D341Med (cell line): ENCODE data around the gene FRMPD4.
A peak's percentile ranks its signal among the peaks of the same experiment; 100 is the strongest.

Experiments
- DNase-seq: peaks from one replicate; pipeline ENCODE4 v3.0.0; 2012; ENCODE audit warnings: low spot score

FRMPD4 gene

DNA sequence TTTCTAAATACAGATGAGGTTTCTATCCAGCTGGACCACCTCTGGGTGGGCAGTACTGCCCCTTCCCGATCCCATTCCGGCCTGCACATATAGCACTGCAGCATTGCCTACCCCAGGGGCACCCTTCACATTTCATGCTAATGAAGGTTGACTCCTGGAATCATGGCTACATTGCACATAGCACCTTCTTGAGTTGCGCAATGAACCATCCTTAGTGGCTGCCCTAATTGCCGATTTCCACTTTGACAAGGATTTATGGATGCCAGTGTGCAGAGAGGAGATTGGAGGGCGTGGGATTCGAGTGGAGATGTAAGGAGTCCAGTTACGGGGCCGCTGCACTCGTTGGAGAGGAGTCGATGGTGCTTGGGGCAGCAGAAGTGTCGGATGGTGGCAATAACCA lies 229.0 kb downstream of the FRMPD4 start:
- DNase-seq: no peak

GRCh38 chrX:12370497-12370986 lies 232.3 kb downstream of the FRMPD4 start:
- DNase-seq: no peak

DNA sequence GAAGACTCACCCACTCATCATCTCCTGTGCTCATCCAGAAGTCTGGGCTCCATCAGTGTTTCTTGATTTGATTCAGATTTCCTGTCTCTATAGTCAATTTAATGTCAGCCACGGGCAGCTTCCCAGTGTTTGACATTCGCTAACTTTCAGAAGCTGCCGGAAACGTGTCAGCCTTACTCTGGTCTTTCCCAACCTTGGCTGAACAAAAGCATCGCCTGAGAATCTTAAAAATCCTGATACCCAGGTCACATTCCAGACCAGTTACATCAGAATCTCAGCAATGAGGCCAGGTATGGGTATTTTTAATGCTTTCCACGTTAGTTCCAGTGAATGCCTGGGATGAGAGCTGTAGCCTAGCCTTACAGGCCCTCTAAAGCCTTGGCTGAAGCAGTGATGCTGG lies 233.8 kb downstream of the FRMPD4 start:
- DNase-seq: no peak

DNA sequence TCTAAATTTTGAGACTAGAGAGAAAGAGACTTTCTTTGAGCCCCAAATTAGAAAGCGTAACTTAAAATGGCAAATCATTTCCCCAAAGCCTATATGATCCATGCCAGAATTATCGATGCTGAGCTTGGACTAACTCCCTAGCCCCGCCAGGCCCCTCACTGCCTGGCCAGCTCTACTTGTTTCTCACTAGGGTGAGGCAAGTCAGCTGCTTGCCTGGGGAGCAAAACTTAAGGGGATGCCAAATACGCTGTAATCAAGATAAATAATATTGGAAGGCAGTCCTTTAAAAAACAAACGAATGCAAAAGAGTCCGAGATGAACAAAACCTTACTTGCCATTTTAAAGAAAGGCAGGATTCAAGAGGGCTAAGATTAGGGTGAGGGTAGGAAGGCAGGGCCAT lies 236.0 kb downstream of the FRMPD4 start:
- no peak for DNase-seq

DNA sequence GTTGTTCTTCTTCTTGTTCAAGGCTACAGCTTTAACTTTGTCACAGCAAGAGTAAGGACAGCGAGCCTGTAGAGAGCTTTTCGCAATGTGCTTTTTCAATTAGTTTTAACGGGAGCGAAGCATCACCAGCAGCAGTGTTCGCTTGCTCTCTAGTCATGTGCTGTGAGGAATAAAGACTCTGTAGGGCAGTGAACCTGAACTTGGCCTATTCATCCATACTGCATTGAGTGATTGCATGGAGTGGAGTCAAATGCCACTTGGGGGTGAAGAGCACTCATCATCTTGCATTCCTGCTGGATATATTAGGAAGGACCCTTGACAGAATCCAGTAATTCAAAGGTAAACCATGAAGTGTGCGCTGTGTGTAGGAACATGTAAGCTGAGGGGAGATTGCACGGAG lies 240.0 kb downstream of the FRMPD4 start:
- no peak for DNase-seq

DNA sequence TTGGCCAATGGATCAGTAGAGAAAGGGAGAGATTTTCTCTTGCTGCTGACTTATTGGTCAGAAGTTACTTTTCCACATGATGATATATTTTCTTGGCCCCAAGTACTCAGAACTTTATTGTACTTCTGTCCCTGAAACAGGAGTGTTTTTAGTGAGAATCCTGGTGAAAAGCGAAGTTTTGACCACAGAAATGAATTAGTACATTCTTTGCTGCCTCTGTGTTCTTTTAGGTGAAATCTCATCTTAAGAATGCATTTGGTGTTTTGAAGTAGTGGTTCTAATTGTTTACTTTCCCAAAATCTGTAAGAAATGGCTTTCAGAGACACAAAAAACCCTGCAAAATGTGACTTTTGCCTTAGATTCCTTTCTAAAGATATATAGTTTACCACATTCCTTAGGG lies 240.4 kb downstream of the FRMPD4 start:
- DNase-seq: no peak

DNA sequence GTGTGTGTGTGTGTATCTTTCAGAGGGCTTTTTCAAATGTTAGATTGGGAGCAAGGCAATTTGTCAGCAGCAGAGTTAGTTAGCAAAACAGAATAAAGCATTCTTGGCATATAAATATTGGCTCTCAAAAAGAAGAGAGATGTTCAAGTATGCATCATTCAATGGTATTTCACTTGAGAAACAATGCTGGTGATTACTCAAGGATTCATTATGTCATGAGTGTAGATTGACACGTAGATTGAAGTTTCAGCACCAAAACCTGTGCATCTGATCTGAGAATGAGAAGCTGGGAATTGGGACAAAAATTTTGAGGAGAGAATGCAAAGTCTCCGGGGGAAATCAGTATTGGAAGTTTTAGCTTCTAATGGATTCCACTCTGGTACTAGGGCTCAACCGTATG lies 241.4 kb downstream of the FRMPD4 start:
- no peak for DNase-seq

- peak; percentile 17 for DNase-seq
Measured at GRCh38 chrX:12383196-12383595, 244.9 kb downstream of the FRMPD4 start.

DNA sequence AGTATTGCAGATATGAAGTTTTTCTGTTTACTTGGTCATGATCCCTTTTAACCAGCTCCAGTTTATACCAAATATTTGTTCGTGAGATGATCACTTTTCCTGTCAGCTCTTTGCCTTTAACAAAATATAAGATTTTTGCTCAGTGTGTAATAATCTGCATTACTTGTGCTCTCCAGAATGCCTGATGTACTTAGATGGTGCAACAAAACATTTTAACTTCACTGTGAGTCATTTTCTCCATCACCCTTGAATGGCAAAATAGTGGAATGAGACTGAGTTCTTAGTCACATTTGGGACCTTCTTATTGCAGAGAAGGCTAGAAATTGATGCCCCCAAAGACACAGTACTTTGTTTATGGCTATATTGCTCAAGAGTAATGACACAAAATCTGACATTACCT lies 252.0 kb downstream of the FRMPD4 start:
- no peak for DNase-seq

DNA sequence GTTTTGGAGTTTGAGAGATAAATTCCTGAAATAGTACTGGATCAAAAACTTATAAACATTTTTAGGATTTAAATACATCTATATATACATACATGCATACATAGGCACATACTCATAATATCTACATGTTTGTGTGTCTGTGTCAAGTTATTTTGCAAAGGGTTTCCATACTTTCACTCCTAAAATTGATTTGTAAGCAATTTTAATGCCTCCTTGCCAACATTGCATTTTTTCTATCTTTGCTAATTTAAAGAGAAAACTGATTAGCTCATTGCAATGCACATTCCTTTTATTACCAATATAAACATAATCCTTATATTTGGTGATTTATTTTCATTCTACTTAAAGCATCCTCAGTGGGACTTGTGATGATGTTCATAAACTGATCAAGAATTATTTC lies 258.3 kb downstream of the FRMPD4 start:
- DNase-seq: no peak

- DNase-seq: peak; percentile 32
Measured at GRCh38 chrX:12400218-12400617, 261.9 kb downstream of the FRMPD4 start.

- DNase-seq: no peak
Measured at GRCh38 chrX:12401252-12401651, 263.0 kb downstream of the FRMPD4 start.

- DNase-seq: no peak
Measured at GRCh38 chrX:12403474-12404082, 265.3 kb downstream of the FRMPD4 start.

DNA sequence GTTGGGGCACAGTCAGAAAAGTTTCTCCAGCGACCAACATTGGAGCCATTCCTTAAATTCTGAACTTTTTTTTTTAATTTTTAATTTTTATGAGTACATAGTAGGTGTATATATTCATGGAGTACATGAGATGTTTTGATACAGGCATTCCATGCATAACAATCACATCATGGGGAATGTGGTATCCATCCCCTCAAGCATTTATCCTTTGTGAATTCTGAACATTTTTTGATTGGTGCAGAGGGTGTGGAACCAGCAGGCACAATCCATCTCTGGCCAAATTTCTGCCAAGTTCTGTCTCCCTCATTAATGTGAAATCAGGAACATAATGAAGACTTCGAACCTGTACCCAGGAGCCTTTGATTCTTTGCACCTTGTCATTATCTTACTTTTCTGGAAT lies 267.0 kb downstream of the FRMPD4 start:
- no peak for DNase-seq

DNA sequence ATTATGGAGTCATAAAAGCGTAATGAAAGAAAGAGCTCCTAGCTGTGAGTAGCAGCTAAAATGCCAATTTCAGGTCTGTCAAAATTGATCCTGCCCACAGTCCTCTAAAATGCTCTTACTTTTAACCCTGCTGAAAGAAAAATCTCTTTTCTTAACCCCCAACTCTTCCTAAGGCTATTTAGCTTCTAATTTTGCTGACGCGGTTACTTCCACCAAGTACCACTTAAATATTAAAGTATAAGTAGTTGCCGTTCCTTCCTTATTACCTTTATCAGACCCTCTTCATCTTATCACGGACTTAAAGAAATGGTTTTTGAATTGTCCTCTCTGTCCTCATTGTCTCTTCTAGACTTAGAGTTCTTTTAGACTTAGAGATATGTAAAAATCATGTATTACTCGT lies 272.2 kb downstream of the FRMPD4 start:
- no peak for DNase-seq

- no peak for DNase-seq
Measured at GRCh38 chrX:12411831-12412230, 273.6 kb downstream of the FRMPD4 start.

GRCh38 chrX:12412561-12412960 lies 274.3 kb downstream of the FRMPD4 start:
- no peak for DNase-seq

DNA sequence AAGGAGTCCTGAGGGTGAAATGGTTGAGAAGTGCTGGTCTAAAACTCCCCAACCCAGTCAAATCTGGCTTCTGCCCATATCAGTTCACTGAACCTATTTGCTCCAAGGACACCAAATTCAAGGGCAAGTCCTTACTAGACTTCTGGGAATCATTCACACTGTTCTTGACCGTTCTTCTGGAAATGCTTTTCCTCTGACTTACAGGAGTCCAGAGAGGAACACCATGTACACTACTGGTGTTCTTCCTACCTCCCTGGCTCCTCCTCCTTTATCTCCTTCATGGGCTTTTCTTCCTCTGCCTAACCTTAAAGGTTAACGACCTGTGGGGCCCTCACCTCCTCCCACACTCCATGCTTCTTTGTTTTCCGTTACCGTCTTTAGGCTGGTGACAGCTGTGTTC lies 281.3 kb downstream of the FRMPD4 start:
- no peak for DNase-seq

DNA sequence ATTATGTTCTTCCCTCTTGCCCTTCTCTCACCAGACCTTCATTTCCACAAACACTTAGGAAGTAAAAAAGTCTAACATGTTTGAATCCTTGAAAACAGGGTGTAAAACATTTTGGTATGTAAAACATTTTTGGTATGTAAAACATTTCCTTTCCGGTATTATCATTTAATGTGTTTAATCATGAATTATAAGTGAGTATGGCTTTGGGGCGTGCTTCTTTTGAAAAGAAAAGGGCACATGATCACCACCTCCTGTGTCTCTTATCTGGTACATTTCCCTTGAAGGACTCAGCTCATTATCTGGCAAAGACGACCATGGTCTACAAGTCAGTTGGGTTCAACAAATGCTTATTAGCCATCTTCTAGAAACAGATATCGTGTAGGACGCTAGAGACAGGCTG lies 283.6 kb downstream of the FRMPD4 start:
- DNase-seq: no peak

GRCh38 chrX:12423346-12423745 lies 285.1 kb downstream of the FRMPD4 start:
- DNase-seq: peak; percentile 25

DNA sequence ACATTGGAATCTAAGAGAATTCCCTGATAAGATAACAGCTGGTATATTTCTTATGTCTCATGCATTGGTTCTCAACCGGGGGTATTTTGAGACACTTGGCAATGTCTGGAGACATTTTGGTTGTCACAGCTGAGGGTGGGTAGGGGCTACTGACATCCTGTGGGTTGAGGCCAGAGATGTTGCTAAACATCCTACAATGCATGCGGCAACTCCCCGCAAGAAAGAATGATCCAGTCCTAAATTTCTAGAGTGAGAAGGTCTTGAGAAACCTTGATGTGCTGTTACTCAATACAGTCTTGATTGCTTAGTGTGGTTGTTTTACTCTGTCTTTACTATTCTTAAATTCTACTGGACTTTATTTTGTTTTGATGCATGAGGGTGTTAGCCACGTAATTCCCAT lies 287.2 kb downstream of the FRMPD4 start:
- no peak for DNase-seq

- DNase-seq: no peak
Measured at GRCh38 chrX:12426420-12426819, 288.1 kb downstream of the FRMPD4 start.

- DNase-seq: no peak
Measured at GRCh38 chrX:12434493-12434892, 296.2 kb downstream of the FRMPD4 start.

- DNase-seq: no peak
Measured at GRCh38 chrX:12439416-12439815, 301.1 kb downstream of the FRMPD4 start.

GRCh38 chrX:12440246-12440645 lies 302.0 kb downstream of the FRMPD4 start:
- no peak for DNase-seq
